BJ (cell line): ENCODE results near the gene SMIM13. TPM values are rescaled to one million over a fixed set of nuclear protein-coding genes. Genes with fewer than 3 reads are reported as not detected.
"Not testable (repeated sequence)": the region's sequence is repeated elsewhere in the genome, so short reads cannot be mapped to it uniquely, and the experiment has no call there.

Source experiments
- CTCF ChIA-PET: fragments of 350-600 bp; formaldehyde crosslinking; extraction: SDS; loops from one replicate; lab custom pipeline; 2021; ENCODE audit warnings: antibody characterized with exemption, inconsistent platforms; lab: Yijun Ruan, JAX
- POLR2A ChIA-PET: fragments of 300-600 bp; sonication (Branson Sonifier 250); formaldehyde crosslinking; extraction: SDS; loops from one replicate; lab custom pipeline; 2021; ENCODE audit warnings: antibody characterized with exemption; lab: Charles Lee
- DNase-seq: peaks from one replicate; pipeline ENCODE4 v3.0.0-alpha.2; 2011; ENCODE audit warnings: low read depth
- H3K27me3 ChIP-seq: 2 replicates; pipeline ENCODE4 v1.6.0; 2011; ENCODE audit warnings: low read length; ENCODE audit not compliant: control insufficient read depth, insufficient read depth
- H3K36me3 ChIP-seq: 2 replicates; pipeline ENCODE4 v1.5.1; 2011; ENCODE audit warnings: low read length; ENCODE audit not compliant: control insufficient read depth, insufficient read depth
- H3K4me3 ChIP-seq: 2 replicates; pipeline ENCODE4 v1.5.1; 2011; ENCODE audit warnings: low read depth, mild to moderate bottlenecking, control low read depth, low read length
- CTCF ChIP-seq: IDR thresholded peaks from 2 replicates; pipeline ENCODE4 v1.5.1; 2011; ENCODE audit warnings: low read depth, mild to moderate bottlenecking, control low read depth, inconsistent platforms, low read length, moderate library complexity; ENCODE audit not compliant: insufficient read depth
- polyA plus RNA-seq: library from polyadenylated mRNA; depleted of rRNA; stranded (reverse); fragments of >200 nt; gene quantifications from 2 replicates; pipeline ENCODE4 v1.2.3, GENCODE V29; 2011

SMIM13 gene
- polyA plus RNA-seq, 1 experiment = 3.0 TPM

GRCh38 chr6:11103065-11103464, 9.4 kb downstream of the SMIM13 start:
- H3K4me3 ChIP-seq = no peak overlapping the region
- DNase-seq = no peak
- ChIA-PET POLR2A (no interaction called here), CTCF (interaction anchor here (2.8 kb wide), 1 partner anchor 8 kb away, joined by 9 read pairs; no protein-coding TSS in a partner anchor)
- TF ChIP-seq CTCF = no peak
- H3K27me3 ChIP-seq = no peaks in the 10 kb centered on the region
- peaks cover 1% of the 10 kb centered on the region; the same call in 1 of the 2 replicates for H3K36me3 ChIP-seq

- Histone ChIP-seq H3K27me3 (no peaks in the 10 kb centered on the region), H3K4me3 (no peak overlapping the region), H3K36me3 (no peaks in the 10 kb centered on the region)
- POLR2A ChIA-PET = no interaction called here
- no peak for DNase-seq
- CTCF ChIA-PET = interaction anchor here (1.5 kb wide), 1 partner anchor 14 kb away, joined by 4 read pairs; no protein-coding TSS in a partner anchor
- TF ChIP-seq CTCF = no peak
These were observed 15.1 kb downstream of the SMIM13 start for GRCh38 chr6:11108726-11109125.

GRCh38 chr6:11110921-11111768, 17.5 kb downstream of the SMIM13 start, which contains the start of gene ERVFRD-1:
TSS of gene ERVFRD-1 (minus strand) at chr6:11111725. CDS start at chr6:11105310, 6,415 bp downstream.
- no peak within 1 kb of the TSS for H3K4me3 ChIP-seq
- no peak for TF ChIP-seq CTCF
- ChIA-PET CTCF (interaction anchor here (0.6 kb wide), 1 partner anchor 10 kb away, joined by 3 read pairs; no protein-coding TSS in a partner anchor), POLR2A (no interaction called here)
- H3K36me3 ChIP-seq = no peaks in the 10 kb centered on the region
- no peak for DNase-seq
- H3K27me3 ChIP-seq = no peaks in the 10 kb centered on the region

GRCh38 chr6:11111769-11112437, 18.3 kb downstream of the SMIM13 start:
- no peak overlapping the region for H3K4me3 ChIP-seq
- TF ChIP-seq CTCF = no peak
- DNase-seq = no peak
- POLR2A ChIA-PET = no interaction called here
- CTCF ChIA-PET = no interaction called here
- H3K36me3 ChIP-seq = no peaks in the 10 kb centered on the region
- no peaks in the 10 kb centered on the region for H3K27me3 ChIP-seq

GRCh38 chr6:11113038-11113437, 19.4 kb downstream of the SMIM13 start:
- POLR2A ChIA-PET = no interaction called here
- TF ChIP-seq CTCF = no peak
- H3K4me3 ChIP-seq = no peak overlapping the region
- CTCF ChIA-PET = no interaction called here
- DNase-seq = no peak
- H3K27me3 ChIP-seq = no peaks in the 10 kb centered on the region
- no peaks in the 10 kb centered on the region for H3K36me3 ChIP-seq

GRCh38 chr6:11115808-11116536, 22.3 kb downstream of the SMIM13 start:
- H3K36me3 ChIP-seq = not testable (repeated sequence)
- CTCF ChIA-PET = interaction anchor here (0.7 to 1.2 kb wide), 2 partner anchors 21 to 22 kb away, joined by 3 read pairs; partner anchors contain the start of gene SMIM13

More at GRCh38 chr6:11115808-11116536, 22.3 kb downstream of the SMIM13 start:
- H3K4me3 ChIP-seq, POLR2A ChIA-PET, H3K27me3 ChIP-seq, DNase-seq: not testable (repeated sequence)
